IMR-90 (cell line): ENCODE measurements around the gene SPARCL1. TPM values are rescaled to one million over a fixed set of nuclear protein-coding genes. Genes with fewer than 3 reads are reported as not detected.
"Not testable (repeated sequence)": the region's sequence is repeated elsewhere in the genome, so short reads cannot be mapped to it uniquely, and the experiment has no call there.

Experiments
- ATAC-seq: fragments of 200-7000 bp; cut with Tn5 transposase; 2 replicates; pipeline ENCODE4 v1.9.1; 2020; ENCODE audit warnings: low read depth, mild to moderate bottlenecking, moderate library complexity
- BruUV-seq: library from RNA; stranded (reverse); fragments of 400-500 nt; replicated peaks from 2 replicates; lab custom pipeline; 2021; lab: Mats Ljungman, UMichigan
- CTCF ChIA-PET: fragments of 300-600 bp; formaldehyde crosslinking; extraction: SDS; loops from one replicate; lab custom pipeline; 2021; ENCODE audit warnings: antibody characterized with exemption; lab: Yijun Ruan, JAX
- POLR2A ChIA-PET: fragments of 300-600 bp; sonication (Branson Sonifier 250); formaldehyde crosslinking; loops from one replicate; lab custom pipeline; 2022; ENCODE audit warnings: antibody characterized with exemption; ENCODE audit not compliant: unreplicated experiment; lab: Charles Lee
- DNase-seq: peaks from one replicate; pipeline ENCODE4 v3.0.0; 2013
- H2AFZ ChIP-seq: replicated peaks from 2 replicates; pipeline ENCODE3; 2013; ENCODE audit warnings: low read length, mild to moderate bottlenecking; ENCODE audit not compliant: poor library complexity
- H2AK5ac ChIP-seq: 2 replicates; pipeline ENCODE4 v1.6.1; 2013; ENCODE audit warnings: low read depth, low read length, inconsistent platforms
- H2AK9ac ChIP-seq: replicated peaks from 2 replicates; pipeline ENCODE3; 2013; ENCODE audit warnings: mild to moderate bottlenecking, low read depth, low read length, moderate library complexity; ENCODE audit not compliant: poor library complexity
- H2BK120ac ChIP-seq: 2 replicates; pipeline ENCODE4 v1.6.1; 2013; ENCODE audit warnings: low read depth, low read length, inconsistent platforms
- H2BK15ac ChIP-seq: 3 replicates; pipeline ENCODE4 v1.6.1; 2013; ENCODE audit warnings: low read depth, low read length, inconsistent platforms
- H2BK20ac ChIP-seq: 2 replicates; pipeline ENCODE4 v1.6.1; 2013; ENCODE audit warnings: low read depth, mild to moderate bottlenecking, inconsistent platforms, low read length, moderate library complexity
- H2BK5ac ChIP-seq: 2 replicates; pipeline ENCODE4 v1.6.1; 2013; ENCODE audit warnings: mild to moderate bottlenecking, low read depth, low read length, inconsistent platforms; ENCODE audit not compliant: poor library complexity, severe bottlenecking
- H3K14ac ChIP-seq: replicated peaks from 2 replicates; pipeline ENCODE4 v1.6.1; 2013; ENCODE audit warnings: low read depth, low read length, inconsistent platforms
- H3K18ac ChIP-seq: 2 replicates; pipeline ENCODE4 v1.6.1; 2013; ENCODE audit warnings: low read depth, low read length, control low read depth
- H3K23ac ChIP-seq: 2 replicates; pipeline ENCODE4 v1.6.1; 2013; ENCODE audit warnings: low read depth, low read length, inconsistent platforms
- H3K27ac ChIP-seq: 2 replicates; pipeline ENCODE4 v1.5.1; 2013; ENCODE audit warnings: mild to moderate bottlenecking, control low read depth, low read length; ENCODE audit not compliant: insufficient read depth
- H3K27me3 ChIP-seq: 2 replicates; pipeline ENCODE4 v1.6.1; 2013; ENCODE audit warnings: low read length; ENCODE audit not compliant: control insufficient read depth, insufficient read depth
- H3K36me3 ChIP-seq: 2 replicates; pipeline ENCODE4 v1.6.1; 2013; ENCODE audit warnings: low read length, mixed read lengths; ENCODE audit not compliant: control insufficient read depth, insufficient read depth
- H3K4ac ChIP-seq: 2 replicates; pipeline ENCODE4 v1.6.1; 2013; ENCODE audit warnings: low read depth, low read length, inconsistent platforms
- H3K4me1 ChIP-seq: 2 replicates; pipeline ENCODE4 v1.6.1; 2013; ENCODE audit warnings: low read length, mixed read lengths; ENCODE audit not compliant: control insufficient read depth, insufficient read depth
- H3K4me2 ChIP-seq: 2 replicates; pipeline ENCODE4 v1.6.1; 2013; ENCODE audit warnings: low read depth, mild to moderate bottlenecking, control low read depth, low read length, moderate library complexity
- H3K4me3 ChIP-seq: 2 replicates; pipeline ENCODE4 v1.5.1; 2013; ENCODE audit warnings: low read depth, mild to moderate bottlenecking, control low read depth, low read length, moderate library complexity; ENCODE audit not compliant: insufficient read depth
- H3K56ac ChIP-seq: 2 replicates; pipeline ENCODE4 v1.6.1; 2013; ENCODE audit warnings: low read length, inconsistent platforms; ENCODE audit not compliant: insufficient read depth; ENCODE audit errors: extremely low read depth
- H3K79me1 ChIP-seq, 2 experiments: 2 replicates each; pipeline ENCODE4 v1.6.1; 2013; ENCODE audit warnings: low read length in 2 of 2, inconsistent platforms in 1 of 2, low read depth in 1 of 2
- H3K9ac ChIP-seq: 2 replicates; pipeline ENCODE4 v1.6.1; 2013; ENCODE audit warnings: low read depth, low read length, control low read depth
- H3K9me1 ChIP-seq: 2 replicates; pipeline ENCODE4 v1.6.1; 2013; ENCODE audit warnings: low read length, inconsistent platforms; ENCODE audit not compliant: insufficient read depth
- H3K9me3 ChIP-seq: 2 replicates; pipeline ENCODE4 v1.6.1; 2013; ENCODE audit warnings: low read length; ENCODE audit not compliant: control insufficient read depth, insufficient read depth
- H4K20me1 ChIP-seq: 2 replicates; pipeline ENCODE4 v1.6.1; 2013; ENCODE audit warnings: low read length, inconsistent platforms; ENCODE audit not compliant: insufficient read depth
- H4K5ac ChIP-seq: 2 replicates; pipeline ENCODE4 v1.6.1; 2013; ENCODE audit warnings: mild to moderate bottlenecking, low read depth, low read length, control low read depth
- H4K8ac ChIP-seq, 2 experiments: 2 replicates each; pipeline ENCODE4 v1.6.1; 2013; ENCODE audit warnings: low read depth in 2 of 2, low read length in 2 of 2, control low read depth in 1 of 2, inconsistent platforms in 1 of 2
- H4K91ac ChIP-seq: 2 replicates; pipeline ENCODE4 v1.6.1; 2013; ENCODE audit warnings: low read depth, low read length, inconsistent platforms; ENCODE audit not compliant: insufficient read depth
- MXI1 ChIP-seq: IDR thresholded peaks from 2 replicates; pipeline ENCODE4 v1.6.1; 2012; ENCODE audit warnings: low read depth, mild to moderate bottlenecking, low read length, moderate library complexity, borderline replicate concordance
- RAD21 ChIP-seq: IDR thresholded peaks from 2 replicates; pipeline ENCODE4 v1.6.1; 2012; ENCODE audit warnings: low read length, improper control_type of control experiment
- SMC3 ChIP-seq: fragments of 150-350 bp; IDR thresholded peaks from 2 replicates; pipeline ENCODE4 v1.6.1; 2016; ENCODE audit warnings: low read depth, mild to moderate bottlenecking, antibody characterized with exemption, low read length, moderate library complexity
- WGBS, 2 experiments: methylation state at CpG; one replicate each; pipeline versions ENCODE4 v1.1.5 to v1.1.7; 2013; ENCODE audit warnings: missing lambda C conversion rate in 2 of 2; ENCODE audit not compliant: insufficient read length in 1 of 2; ENCODE audit errors: extremely low coverage in 2 of 2; 5-methylcytosine and 5-hydroxymethylcytosine counted together
- dilution Hi-C: fragments of 300-500 bp; cut with HindIII; formaldehyde crosslinking; loops from one replicate; pipeline ENCODE4 v1.14.3; 2018; ENCODE audit warnings: low sequenced_read_pairs; ENCODE audit not compliant: unreplicated experiment
- in situ Hi-C: fragments of 300-500 bp; cut with MboI; formaldehyde crosslinking; loops from 3 replicates; pipeline ENCODE4 v1.14.3; 2019; ENCODE audit warnings: low sequenced_read_pairs, inconsistent platforms, mixed read lengths
- intact Hi-C: fragments of 100-400 bp; cut with micrococcal nuclease; formaldehyde crosslinking; loops from 2 replicates; pipeline ENCODE4 v1.10.0; 2022
- polyA plus RNA-seq, 3 experiments: library from polyadenylated mRNA; depleted of rRNA; stranded (reverse); fragments of >200 nt; gene quantifications; 2 replicates each; pipeline ENCODE4 v1.2.3, GENCODE V29; 2012; ENCODE audit warnings: low replicate concordance in 1 of 3
- total RNA-seq: library from RNA; depleted of rRNA; stranded (reverse); fragments of >200 nt; gene quantifications from 2 replicates; pipeline ENCODE4 v1.2.3, GENCODE V29; 2012

The SPARCL1 gene
- total and polyA plus RNA-seq, 2 of the 4 experiments (the other 2 are of a cell fraction), result not detected

DNA sequence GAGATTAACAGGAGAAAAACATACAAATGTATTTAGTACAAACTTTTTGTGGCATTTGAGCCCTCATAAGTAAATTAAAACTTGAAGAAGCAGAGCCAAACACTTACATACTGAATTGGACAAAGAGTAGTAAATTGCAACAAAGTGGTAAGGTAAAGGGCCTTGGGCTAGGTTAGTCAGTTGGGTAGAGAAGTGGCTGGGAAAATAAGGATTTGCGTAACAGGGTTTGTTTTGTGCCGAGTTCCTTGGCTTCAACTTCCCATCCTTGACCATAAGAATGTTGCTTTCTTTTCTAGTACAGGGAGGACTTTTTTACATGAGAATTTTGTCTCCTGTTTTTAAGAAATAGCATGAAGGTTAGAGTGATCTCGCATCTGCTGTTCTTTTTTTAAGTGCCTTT lies 45.8 kb upstream of the SPARCL1 start:
- H2AK5ac ChIP-seq, result no peak overlapping the region
- in situ Hi-C loops, result no loop called here
- H4K91ac ChIP-seq, result no peak overlapping the region
- no CpG with 5 or more reads among the region's 3 CpGs for WGBS, 2 experiments
- intact Hi-C loops, result no loop called here
- no peaks in the 10 kb centered on the region for H3K4me1 ChIP-seq
- no peak overlapping the region for H3K27ac ChIP-seq
- no peaks in the 10 kb centered on the region for H3K27me3 ChIP-seq
- H3K56ac ChIP-seq, result no peak overlapping the region
- no peak overlapping the region for H3K9ac ChIP-seq
- no peaks in the 10 kb centered on the region for H3K9me1 ChIP-seq
- H2BK5ac ChIP-seq, result no peak overlapping the region
- H3K9me3 ChIP-seq, result no peaks in the 10 kb centered on the region
- H4K5ac ChIP-seq, result no peak overlapping the region
- H2AK9ac ChIP-seq, result no peak overlapping the region
- H2AFZ ChIP-seq, result no peak overlapping the region
- H3K4ac ChIP-seq, result no peak overlapping the region
- H4K8ac ChIP-seq, result no peak overlapping the region
- no peak overlapping the region for H3K18ac ChIP-seq
- no peaks in the 10 kb centered on the region for H4K20me1 ChIP-seq
- no peak overlapping the region for H2BK15ac ChIP-seq
- no TSS peak for BruUV-seq
- DNase-seq (no peak), ATAC-seq (no peak)
- ChIA-PET CTCF (no interaction called here), POLR2A (no interaction called here)
- no peaks in the 10 kb centered on the region for H3K79me1 ChIP-seq
- H2BK20ac ChIP-seq, result no peak overlapping the region
- H3K23ac ChIP-seq, result no peak overlapping the region
- dilution Hi-C loops, result no loop called here
- no peak overlapping the region for H3K4me2 ChIP-seq
- H2BK120ac ChIP-seq, result no peak overlapping the region
- no peak overlapping the region for H3K4me3 ChIP-seq
- TF ChIP-seq SMC3 (no peak), RAD21 (no peak), MXI1 (no peak)
- H3K36me3 ChIP-seq, result no peaks in the 10 kb centered on the region
- H3K14ac ChIP-seq, result no peak overlapping the region

DNA sequence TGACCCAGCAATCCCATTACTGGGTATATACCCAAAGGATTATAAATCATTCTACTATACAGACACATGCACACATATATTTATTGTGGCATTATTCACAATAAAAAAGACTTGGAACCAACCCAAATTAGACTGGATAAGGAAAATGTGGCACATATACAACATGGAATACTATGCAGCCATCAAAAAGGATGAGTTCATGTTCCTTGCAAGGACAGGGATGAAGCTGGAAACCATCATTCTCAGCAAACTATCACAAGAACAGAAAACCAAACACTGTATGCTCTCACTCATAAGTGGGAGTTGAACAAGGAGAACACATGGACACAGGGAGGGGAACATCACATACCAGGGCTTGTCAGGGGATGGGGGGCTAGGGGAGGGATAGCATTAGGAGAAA lies 45.2 kb upstream of the SPARCL1 start:
- H3K4me2 ChIP-seq, H2AFZ ChIP-seq, H3K23ac ChIP-seq, DNase-seq, dilution Hi-C loops, H3K79me1 ChIP-seq, in situ Hi-C loops, H2BK120ac ChIP-seq, H3K9ac ChIP-seq, BruUV-seq, POLR2A ChIA-PET, ATAC-seq, H3K4ac ChIP-seq, H3K4me1 ChIP-seq, H2BK15ac ChIP-seq, H2BK5ac ChIP-seq, H3K56ac ChIP-seq, H3K27ac ChIP-seq, H3K9me1 ChIP-seq, H3K4me3 ChIP-seq, H3K36me3 ChIP-seq, H3K27me3 ChIP-seq, H4K5ac ChIP-seq, H4K91ac ChIP-seq, H3K9me3 ChIP-seq, H3K18ac ChIP-seq, H3K14ac ChIP-seq, intact Hi-C loops, H2BK20ac ChIP-seq, H4K8ac ChIP-seq, H4K20me1 ChIP-seq, H2AK9ac ChIP-seq, H2AK5ac ChIP-seq, CTCF ChIA-PET: not testable (repeated sequence)
